GM21528 (cell line): ENCODE measurements around the gene BTNL3.
"Not testable (repeated sequence)": the region's sequence is repeated elsewhere in the genome, so short reads cannot be mapped to it uniquely, and the experiment has no call there.

Experiments used
- ATAC-seq: cut with Tn5 transposase; IDR thresholded peaks from one replicate; pipeline ENCODE4 v1.9.1; 2021; ENCODE audit warnings: mild to moderate bottlenecking, moderate library complexity; ENCODE audit not compliant: unreplicated experiment, low FRiP score

BTNL3 gene

DNA sequence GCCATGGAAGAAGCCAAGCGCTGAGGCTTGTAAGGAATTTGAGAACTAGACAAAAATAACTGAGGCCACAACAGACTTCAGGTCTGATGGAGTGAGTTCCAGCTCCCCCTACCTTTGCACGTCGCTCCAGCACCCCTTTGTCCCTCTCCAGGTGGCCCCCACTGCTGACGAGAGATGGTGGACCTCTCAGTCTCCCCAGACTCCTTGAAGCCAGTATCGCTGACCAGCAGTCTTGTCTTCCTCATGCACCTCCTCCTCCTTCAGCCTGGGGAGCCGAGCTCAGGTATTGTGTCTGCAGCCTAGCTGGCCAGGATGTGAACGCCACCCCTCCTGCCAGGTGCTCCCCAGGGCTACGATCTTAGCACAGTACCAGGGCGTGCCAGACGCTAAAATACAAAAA lies 56.7 kb downstream of the BTNL3 start:
- ATAC-seq: no peak

DNA sequence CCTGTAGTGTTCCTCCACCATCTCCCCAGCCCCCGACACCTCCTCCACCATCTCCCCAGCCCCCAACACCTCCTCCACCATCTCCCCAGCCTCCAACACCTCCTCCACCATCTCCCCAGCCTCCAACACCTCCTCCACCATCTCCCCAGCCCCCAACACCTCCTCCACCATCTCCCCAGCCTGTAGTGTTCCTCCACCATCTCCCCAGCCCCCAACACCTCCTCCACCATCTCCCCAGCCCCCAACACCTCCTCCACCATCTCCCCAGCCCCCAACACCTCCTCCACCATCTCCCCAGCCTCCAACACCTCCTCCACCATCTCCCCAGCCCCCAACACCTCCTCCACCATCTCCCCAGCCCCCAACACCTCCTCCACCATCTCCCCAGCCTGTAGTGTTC lies 57.2 kb downstream of the BTNL3 start:
- ATAC-seq: not testable (repeated sequence)

DNA sequence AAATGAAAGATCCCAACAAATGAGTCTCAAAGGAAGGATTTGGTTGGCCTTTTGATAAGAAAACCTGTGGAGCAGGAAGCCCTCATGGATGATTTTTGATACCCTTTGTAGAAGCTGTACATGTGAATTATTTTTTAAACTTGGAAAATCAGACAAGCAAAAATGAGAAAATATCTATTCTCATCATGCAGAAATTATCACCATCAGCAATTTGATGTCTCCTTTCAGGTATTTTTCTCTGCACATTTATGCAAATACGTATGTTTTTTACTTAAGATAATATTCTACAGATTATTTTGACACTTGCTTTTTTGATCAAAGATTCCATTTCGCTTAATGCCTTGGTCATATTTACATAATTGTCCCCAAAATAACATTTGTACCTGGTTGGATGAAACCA lies 58.6 kb downstream of the BTNL3 start:
- ATAC-seq: no peak

GRCh38 chr5:181047921-181048320 lies 59.3 kb downstream of the BTNL3 start:
- no peak for ATAC-seq

- ATAC-seq: no peak
Measured at GRCh38 chr5:181050016-181050415, 61.4 kb downstream of the BTNL3 start.

DNA sequence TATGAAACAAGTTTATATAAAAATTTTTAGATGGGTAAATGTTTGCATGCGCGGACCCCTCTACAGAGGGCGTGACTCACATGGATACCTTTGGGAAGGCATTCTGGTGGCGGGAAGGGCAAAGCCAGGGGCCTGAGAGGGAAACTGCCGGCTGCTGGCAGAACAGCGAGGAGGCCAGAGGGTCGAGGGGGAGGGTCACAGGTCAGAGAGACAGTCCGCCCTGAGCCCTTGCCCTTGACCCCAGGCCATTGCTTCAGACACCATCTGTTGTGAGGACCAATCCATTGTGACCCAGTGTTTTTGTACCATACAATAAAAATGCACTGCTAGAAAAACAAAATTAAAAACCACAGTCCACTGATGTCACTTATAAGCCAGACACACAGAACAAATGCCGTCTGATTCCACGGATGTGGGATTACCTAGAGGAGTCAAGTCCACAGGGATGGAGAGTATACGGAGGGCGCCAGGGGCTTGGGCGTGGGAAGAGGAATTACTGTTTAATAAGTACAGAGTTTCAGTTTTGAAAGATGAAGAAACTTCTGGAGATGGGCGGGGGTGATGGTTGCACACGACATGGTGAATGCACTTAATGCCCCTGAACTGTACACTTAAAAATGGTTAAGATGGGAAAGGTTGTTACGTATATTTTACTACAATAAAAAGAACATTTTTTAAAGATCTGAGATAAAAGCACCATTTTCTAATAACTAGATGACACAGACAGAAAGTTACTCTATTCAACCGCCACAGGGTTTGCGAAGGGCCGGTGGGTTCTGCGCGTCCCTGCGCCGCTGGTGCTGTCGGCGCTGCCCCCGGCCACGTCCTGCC lies 63.4 kb downstream of the BTNL3 start:
- no peak for ATAC-seq

DNA sequence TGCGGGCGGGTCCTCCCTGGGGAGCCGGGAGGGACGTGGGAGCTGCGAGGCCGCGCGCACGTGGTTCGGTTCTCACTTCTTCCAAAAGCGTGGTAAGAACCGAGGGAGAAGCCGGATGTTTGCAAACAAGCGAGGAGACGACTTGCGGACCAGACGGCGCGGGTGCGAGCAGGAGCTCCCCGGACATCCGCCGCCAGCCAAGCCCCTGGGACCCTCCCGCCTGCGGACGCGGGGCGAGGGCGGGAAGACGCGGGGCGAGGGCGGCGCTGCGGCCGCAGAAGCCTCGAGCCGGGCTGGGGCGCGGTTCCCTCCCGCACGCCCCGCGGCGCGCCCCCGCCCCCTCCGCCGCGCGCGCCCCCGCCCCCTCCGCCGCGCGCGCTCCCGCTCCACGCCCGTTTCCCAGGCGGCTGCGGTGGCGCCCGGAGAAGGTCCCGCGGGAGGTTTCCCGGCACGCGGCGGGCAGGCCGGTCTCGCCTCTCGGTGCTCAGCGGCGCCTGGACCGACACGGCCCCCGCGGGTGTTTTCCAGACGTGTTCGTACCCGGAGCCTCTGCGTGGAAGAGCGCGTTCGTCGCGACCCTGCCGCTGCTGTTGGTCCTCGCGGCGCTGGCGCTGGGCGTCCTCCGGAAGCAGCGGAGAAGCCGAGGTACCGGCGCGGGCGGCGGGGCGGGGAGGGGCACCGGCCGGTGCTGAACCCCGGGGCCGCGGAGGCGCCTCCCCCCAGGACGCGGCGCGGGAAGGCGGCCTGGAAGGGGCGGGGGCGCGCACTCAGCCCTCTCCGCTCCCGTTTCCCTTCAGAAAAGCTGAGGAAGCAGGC lies 64.2 kb downstream of the BTNL3 start:
- ATAC-seq: no peak

DNA sequence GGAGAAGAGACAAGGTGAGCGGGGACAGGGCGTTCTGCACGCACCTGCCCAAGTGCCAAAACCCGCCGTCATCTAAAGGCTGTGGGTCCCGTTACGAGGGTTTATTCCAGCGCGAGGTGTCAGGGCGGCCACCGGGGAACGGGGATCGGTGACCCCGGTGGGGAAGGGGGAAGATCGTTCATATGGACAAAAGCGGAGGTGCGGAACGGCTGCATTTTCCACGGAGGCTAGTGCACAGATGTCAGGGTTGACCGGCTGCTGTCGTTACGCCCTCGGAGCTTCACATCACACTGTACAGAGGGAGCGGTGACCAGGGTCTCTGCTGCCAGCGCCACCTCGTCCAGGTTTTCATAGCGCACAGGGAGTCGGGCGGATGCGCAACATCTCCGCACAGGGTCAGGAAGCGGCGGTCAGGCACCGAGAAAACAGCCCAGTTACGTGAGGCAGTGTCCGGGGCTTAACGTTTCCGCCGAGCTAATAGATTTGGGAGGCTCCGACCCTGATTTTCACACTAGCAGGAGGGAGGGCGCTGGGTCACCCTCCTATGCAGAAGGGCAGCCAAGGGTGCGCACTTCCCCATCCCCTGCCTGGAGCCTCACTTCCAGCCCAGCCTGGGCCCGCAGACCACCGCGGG lies 65.0 kb downstream of the BTNL3 start:
- ATAC-seq: no peak

DNA sequence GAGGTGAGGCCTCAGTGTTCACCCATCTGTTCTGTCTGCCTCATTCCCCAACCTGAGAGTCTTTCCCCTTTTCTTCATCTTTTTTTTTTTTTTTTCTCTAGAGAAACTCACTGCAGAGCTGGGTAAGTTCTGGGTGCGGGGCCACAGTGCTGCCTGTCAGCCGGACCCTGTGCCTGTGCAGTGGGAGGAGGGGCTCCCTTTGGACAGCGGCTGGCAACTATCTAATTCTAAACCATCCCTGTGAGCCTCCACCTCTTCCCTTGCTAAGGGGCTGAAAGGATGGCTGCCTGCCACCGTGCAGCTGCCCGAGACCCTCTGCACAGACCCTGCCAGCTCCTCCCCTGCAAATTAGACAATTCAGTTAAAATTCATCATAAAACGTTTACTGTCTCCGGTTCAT lies 65.5 kb downstream of the BTNL3 start:
- ATAC-seq: no peak

GRCh38 chr5:181054871-181055459 lies 66.3 kb downstream of the BTNL3 start:
- no peak for ATAC-seq
